Thymus (tissue), 11 donors: Measurements from ENCODE around the gene KRTAP10-4. TPM values are rescaled to one million over a fixed set of nuclear protein-coding genes. Genes with fewer than 3 reads are reported as not detected.
"Not testable (repeated sequence)": the region's sequence is repeated elsewhere in the genome, so short reads cannot be mapped to it uniquely, and the experiment has no call there.

ENCODE experiments used
- DNase-seq, 9 donors: peaks; one replicate each; pipeline ENCODE4 v3.0.0-alpha.2; 2013; ENCODE audit warnings: low spot score in 9 of 9, low read depth in 6 of 9, missing footprints in 1 of 9
- H3K27ac ChIP-seq, 2 donors: one replicate each; pipeline ENCODE4 v1.5.1; 2013; ENCODE audit warnings: control low read depth in 1 of 2, low read depth in 1 of 2, low read length in 1 of 2, mild to moderate bottlenecking in 1 of 2, moderate library complexity in 1 of 2
- H3K27me3 ChIP-seq, 2 donors: one replicate each; pipeline ENCODE4 v1.5.1; 2013; ENCODE audit warnings: low read length in 1 of 2; ENCODE audit not compliant: control insufficient read depth in 2 of 2, insufficient read depth in 1 of 2
- H3K36me3 ChIP-seq, 2 donors: one replicate each; pipeline ENCODE4 v1.5.1; 2013; ENCODE audit warnings: low read length in 1 of 2, mild to moderate bottlenecking in 1 of 2, moderate library complexity in 1 of 2; ENCODE audit not compliant: control insufficient read depth in 2 of 2, insufficient read depth in 2 of 2
- H3K4me1 ChIP-seq, 2 donors: one replicate each; pipeline ENCODE4 v1.5.1; 2013; ENCODE audit warnings: low read length in 2 of 2; ENCODE audit not compliant: control insufficient read depth in 2 of 2, insufficient read depth in 2 of 2
- H3K4me3 ChIP-seq, 2 donors: one replicate each; pipeline ENCODE4 v1.5.1; 2013; ENCODE audit warnings: low read length in 2 of 2, control low read depth in 1 of 2, mild to moderate bottlenecking in 1 of 2
- H3K9me3 ChIP-seq, 2 donors: one replicate each; pipeline ENCODE4 v1.5.1; 2013; ENCODE audit warnings: low read length in 1 of 2, mild to moderate bottlenecking in 1 of 2; ENCODE audit not compliant: control insufficient read depth in 2 of 2, insufficient read depth in 1 of 2
- WGBS: extraction: QIAGEN DNeasy Blood & Tissue Kit; methylation state at CpG from one replicate; pipeline ENCODE4 v1.1.7; 2013; 5-methylcytosine and 5-hydroxymethylcytosine counted together
- polyA plus RNA-seq: library from polyadenylated mRNA; stranded (reverse); fragments of 200-250 nt; gene quantifications from one replicate; pipeline ENCODE4 v1.2.3, GENCODE V29; 2013
- total RNA-seq: library from RNA; stranded (reverse); fragments of 120-200 nt; gene quantifications from one replicate; pipeline ENCODE4 v1.2.4, GENCODE V29; 2013
- donor health status: healthy.

Gene KRTAP10-4
- total and polyA plus RNA-seq, 2 donors, result not detected

DNA sequence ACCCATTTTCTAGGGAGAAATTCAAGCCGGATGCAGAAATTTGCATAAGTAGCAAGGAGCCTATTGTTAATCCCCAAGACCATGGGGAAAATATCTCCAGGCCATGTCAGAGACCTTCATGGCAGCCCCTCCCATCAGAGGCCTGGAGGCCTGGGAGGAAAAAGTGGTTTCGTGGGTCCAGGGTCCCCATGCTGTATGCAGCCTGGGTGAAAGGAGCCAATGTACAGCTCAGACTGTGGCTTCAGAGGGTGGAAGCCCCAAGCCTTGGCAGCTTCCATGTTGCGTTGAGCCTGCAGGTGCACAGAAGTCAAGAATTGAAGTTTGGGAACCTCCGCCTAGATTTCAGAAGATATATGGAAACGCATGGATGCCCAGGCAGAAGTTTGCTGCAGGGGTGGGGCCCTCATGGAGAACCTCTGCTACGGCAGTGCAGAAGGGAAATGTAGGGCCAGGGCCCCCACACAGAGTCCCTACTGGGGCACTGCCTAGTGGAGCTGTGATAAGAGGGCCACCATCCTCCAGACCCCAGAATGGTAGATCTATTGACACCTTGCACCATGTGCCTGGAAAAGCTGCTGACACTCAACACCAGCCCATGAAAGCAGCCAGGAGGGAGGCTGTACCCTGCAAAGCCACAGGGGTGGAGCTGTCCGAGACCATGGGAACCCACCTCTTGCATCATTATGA is 36.8 kb downstream of the KRTAP10-4 start:
- H3K27ac ChIP-seq, H3K4me1 ChIP-seq, H3K36me3 ChIP-seq, DNase-seq, H3K4me3 ChIP-seq, H3K27me3 ChIP-seq: not testable (repeated sequence)
- peaks cover 3 to 16% of the 10 kb centered on the region in 2 donors for H3K9me3 ChIP-seq
- WGBS, result 96% methylated on average over 7 of the region's 7 CpGs

DNA sequence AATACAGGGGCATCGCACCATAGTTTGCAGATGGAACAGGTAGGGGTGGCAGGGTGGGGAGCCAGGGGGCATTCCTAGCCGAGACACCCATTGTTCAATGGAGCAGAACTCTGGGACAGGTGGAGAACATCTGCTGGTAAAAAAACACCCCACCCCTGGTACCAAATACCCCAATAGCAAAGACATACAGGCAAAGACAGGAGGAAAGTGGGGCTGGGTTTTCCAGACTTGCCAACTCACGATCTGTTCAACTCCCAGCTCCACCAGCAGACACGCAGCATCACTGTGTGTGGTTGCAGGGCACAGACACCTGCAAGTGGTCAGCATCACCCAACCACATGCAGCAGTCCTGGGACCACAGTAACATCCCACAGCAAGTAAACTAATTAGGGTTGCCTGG is 38.0 kb downstream of the KRTAP10-4 start:
- WGBS, result 89% methylated on average over 4 of the region's 4 CpGs
- Histone ChIP-seq H3K9me3 (peaks cover 3 to 23% of the 10 kb centered on the region in 2 donors), H3K36me3 (no peaks in the 10 kb centered on the region), H3K27me3 (peaks cover 0 to 2% of the 10 kb centered on the region in 2 donors), H3K4me3 (no peak overlapping the region), H3K4me1 (no peaks in the 10 kb centered on the region), H3K27ac (no peak overlapping the region)
- no peak for DNase-seq

DNA sequence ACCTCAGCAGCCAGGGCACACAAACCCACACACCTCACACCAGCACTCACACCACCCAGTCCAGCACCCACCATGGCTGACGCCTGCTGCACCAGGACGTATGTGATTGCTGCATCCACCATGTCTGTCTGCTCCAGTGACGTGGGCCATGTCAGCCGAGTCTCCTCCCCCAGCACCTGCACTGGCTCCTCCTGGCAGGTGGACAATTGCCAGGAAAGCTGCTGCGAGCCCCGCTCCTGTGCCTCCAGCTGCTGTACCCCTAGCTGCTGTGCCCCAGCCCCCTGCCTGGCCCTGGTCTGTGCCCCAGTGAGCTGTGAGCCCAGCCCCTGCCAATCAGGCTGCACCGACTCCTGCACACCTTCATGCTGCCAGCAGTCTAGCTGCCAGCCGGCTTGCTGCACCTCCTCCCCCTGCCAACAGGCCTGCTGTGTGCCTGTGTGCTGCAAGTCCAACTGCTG is 38.5 kb downstream of the KRTAP10-4 start, which contains the start of gene KRTAP10-8:
Gene KRTAP10-8, plus strand, starts transcription at position 51 of the 458 bp plus-strand sequence. Its CDS starts 22 bp downstream, at position 73.
- Histone ChIP-seq H3K4me3 (no peak within 1 kb of the TSS), H3K4me1 (peaks cover 0 to 1% of the 10 kb centered on the region in 2 donors), H3K27ac (no peak within 1 kb of the TSS), H3K36me3 (no peaks in the 10 kb centered on the region), H3K27me3 (peaks cover 0 to 2% of the 10 kb centered on the region in 2 donors), H3K9me3 (peaks cover 3 to 25% of the 10 kb centered on the region in 2 donors)
- DNase-seq, result no peak
- 94% methylated on average over 8 of the region's 8 CpGs for WGBS

DNA sequence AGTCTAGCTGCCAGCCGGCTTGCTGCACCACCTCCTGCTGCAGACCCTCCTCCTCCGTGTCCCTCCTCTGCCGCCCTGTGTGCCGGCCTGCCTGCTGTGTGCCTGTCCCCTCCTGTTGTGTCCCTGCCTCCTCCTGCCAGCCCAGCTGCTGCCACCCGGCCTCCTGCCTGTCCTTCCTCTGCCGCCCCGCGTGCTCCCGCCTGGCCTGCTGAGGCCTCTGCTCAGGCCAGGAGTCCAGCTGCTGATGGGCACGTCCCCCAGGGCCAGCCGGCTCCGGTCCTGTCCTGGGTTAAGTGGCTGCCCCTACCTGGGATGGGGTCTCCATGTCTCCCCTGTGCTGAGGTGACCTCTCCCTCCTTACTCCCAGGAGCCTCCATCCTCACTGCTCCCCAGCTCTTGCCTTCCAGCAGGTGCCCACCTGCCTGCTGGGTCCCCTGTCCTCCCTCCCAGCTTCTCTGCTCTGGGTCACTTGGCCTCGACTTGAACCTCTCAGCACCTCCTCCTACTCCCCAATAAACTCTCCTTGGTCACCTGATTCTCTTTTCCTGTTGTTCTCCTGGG is 39.2 kb downstream of the KRTAP10-4 start:
- Histone ChIP-seq H3K9me3 (peaks cover 3 to 27% of the 10 kb centered on the region in 2 donors), H3K4me1 (peaks cover 0 to 3% of the 10 kb centered on the region in 2 donors), H3K27ac (no peak overlapping the region), H3K36me3 (no peaks in the 10 kb centered on the region), H3K27me3 (peaks cover 0 to 2% of the 10 kb centered on the region in 2 donors), H3K4me3 (no peak overlapping the region)
- no peak for DNase-seq
- WGBS, result 91% methylated on average over 13 of the region's 13 CpGs

DNA sequence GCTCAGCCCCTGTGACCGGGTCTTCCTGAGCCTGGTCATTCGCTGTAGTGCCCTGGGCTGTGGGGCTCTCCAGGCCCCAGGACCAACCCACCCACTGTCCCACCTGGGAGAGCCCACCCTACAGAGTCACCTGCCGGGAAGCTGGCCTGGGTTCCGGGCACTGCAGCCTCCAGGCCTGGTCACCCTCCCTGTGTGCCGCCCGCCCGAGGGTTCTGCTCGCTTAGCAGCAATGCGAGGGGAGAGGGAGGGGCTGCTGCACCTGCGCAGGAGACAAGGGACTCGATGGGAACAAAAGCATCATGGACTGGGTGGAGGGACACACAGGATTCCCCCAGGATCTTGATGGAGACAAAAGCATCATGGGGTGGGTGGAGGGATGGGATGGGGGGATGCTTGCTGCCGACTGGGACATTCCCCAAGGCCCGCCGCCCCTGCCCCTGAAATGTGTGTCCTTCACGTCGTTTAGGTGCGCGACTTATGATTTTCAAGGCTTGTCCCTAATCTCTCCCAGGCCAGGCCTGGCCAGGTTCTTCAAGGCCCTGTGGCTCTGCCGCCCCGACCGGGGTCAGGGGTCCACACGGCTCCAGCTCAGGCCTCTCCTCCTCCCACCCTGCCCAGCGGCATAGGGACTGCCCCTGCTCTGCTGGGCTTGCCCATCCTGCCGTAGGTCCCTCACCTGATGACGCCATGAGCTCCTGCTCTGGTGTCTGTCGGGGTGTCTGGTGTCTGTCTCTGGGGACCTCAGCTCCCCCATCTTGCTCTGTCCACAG is 40.0 kb downstream of the KRTAP10-4 start:
- no peak overlapping the region for H3K27ac ChIP-seq
- H3K9me3 ChIP-seq, result peaks cover 3 to 27% of the 10 kb centered on the region in 2 donors
- peaks cover 0 to 3% of the 10 kb centered on the region in 2 donors for H3K4me1 ChIP-seq
- 96% methylated on average over 26 of the region's 26 CpGs for WGBS
- H3K36me3 ChIP-seq, result no peaks in the 10 kb centered on the region
- peaks cover 0 to 2% of the 10 kb centered on the region in 2 donors for H3K27me3 ChIP-seq
- no peak overlapping the region for H3K4me3 ChIP-seq
- DNase-seq, result no peak

DNA sequence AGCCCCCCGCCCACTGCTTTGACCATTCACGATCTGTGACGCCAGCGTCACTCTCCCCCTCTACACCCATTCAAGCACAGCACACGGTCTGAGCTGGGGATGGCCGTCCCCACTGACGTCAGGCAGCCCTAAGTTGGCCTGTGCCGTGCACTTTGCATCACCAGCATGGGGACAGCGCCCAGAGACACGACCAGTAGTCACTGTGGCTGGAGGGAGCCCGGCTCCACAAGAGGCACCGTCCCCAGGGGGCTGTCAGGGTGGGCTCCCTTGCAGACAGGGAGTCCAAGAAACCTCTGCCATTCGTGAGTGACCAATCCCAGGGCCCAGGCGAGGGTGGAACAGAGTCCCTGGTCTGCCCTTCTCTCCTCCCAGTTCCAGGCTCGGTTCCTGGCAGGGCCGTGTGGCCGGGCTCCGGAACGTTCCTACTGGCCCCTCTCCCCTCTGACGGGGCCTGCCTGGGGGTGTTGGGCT is 40.7 kb downstream of the KRTAP10-4 start:
- H3K27ac ChIP-seq, result no peak overlapping the region
- no peaks in the 10 kb centered on the region for H3K36me3 ChIP-seq
- peaks cover 0 to 2% of the 10 kb centered on the region in 2 donors for H3K27me3 ChIP-seq
- no peak for DNase-seq
- peaks cover 3 to 27% of the 10 kb centered on the region in 2 donors for H3K9me3 ChIP-seq
- H3K4me1 ChIP-seq, result peaks cover 0 to 3% of the 10 kb centered on the region in 2 donors
- 91% methylated on average over 20 of the region's 20 CpGs for WGBS
- no peak overlapping the region for H3K4me3 ChIP-seq

DNA sequence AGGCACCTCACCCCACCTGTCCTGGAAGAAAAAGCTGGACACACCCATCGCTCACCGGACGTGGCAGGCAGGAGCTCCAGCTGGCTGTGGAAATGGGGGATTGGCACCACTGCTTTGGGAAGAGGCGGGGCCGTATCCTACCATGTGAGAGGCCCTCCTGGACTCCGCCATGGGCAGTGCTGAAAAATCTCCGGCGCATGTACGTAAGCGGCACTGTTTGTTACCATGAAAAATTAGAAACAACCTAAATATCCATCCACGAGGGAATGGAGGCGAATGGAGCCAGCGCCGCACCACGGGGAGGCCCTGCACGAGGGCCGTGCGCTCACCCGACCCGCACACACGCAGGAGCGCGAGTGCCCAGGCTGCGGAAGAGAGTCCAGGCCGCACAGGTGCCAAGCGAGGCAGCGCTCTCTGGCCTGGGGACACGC is 41.4 kb downstream of the KRTAP10-4 start:
- Histone ChIP-seq H3K4me1 (peaks cover 0 to 3% of the 10 kb centered on the region in 2 donors), H3K4me3 (no peak overlapping the region), H3K27me3 (peaks cover 0 to 2% of the 10 kb centered on the region in 2 donors), H3K36me3 (no peaks in the 10 kb centered on the region), H3K9me3 (peaks cover 3 to 27% of the 10 kb centered on the region in 2 donors), H3K27ac (no peak overlapping the region)
- DNase-seq, result no peak
- 94% methylated on average over 28 of the region's 28 CpGs for WGBS

DNA sequence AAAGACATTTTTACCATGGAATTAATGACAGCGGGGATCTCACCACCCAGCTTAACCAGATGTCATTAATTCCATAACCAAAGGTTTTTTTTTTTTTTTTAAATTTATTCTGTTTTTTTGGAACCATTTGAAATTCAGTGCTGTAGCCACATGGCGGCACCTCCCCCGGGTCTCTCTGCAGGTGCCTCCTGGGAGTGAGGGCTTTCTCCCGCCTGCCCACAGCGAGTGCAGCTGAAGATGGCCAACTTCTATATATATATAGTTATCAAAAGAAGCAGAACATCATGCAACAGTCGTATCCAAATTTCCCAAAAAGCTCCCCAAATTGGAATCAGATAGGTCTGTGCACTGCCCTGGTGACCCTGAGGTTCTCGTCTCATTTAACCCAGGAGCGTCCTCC is 41.9 kb downstream of the KRTAP10-4 start:
- no peak overlapping the region for H3K4me3 ChIP-seq
- peaks cover 0 to 2% of the 10 kb centered on the region in 2 donors for H3K27me3 ChIP-seq
- DNase-seq, result no peak
- no peaks in the 10 kb centered on the region for H3K36me3 ChIP-seq
- H3K27ac ChIP-seq, result no peak overlapping the region
- 74% methylated on average over 8 of the region's 8 CpGs for WGBS
- H3K9me3 ChIP-seq, result peaks cover 3 to 25% of the 10 kb centered on the region in 2 donors
- peaks cover 0 to 3% of the 10 kb centered on the region in 2 donors for H3K4me1 ChIP-seq
